ENCODE results near the gene PWWP2B.

- TF ChIP-seq SP1 (IDR thresholded peaks at IDR 0.05; ENCODE audit: low read depth, low read length) (no peak), CTCF (IDR thresholded peaks at IDR 0.05 in 2 of 3, conservative IDR thresholded peaks at IDR 0.05 in 1 of 3; ENCODE audit: control insufficient read depth in 2 of 3, extremely low read depth in 1 of 3, insufficient read depth in 1 of 3, low read depth in 3 of 3, low read length in 3 of 3) (no peak)
- TF ChIP-seq, protein P1, sequence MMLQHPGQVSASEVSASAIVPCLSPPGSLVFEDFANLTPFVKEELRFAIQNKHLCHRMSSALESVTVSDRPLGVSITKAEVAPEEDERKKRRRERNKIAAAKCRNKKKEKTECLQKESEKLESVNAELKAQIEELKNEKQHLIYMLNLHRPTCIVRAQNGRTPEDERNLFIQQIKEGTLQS (IDR thresholded peaks at IDR 0.05; ENCODE audit: borderline replicate concordance, extremely low read depth, low read depth, low read length), result no peak
Observed at GRCh38 chr10:132366499-132366898, 30.5 kb upstream of the PWWP2B start.
